ENCODE results near the gene RBM26. TPM values are rescaled to one million over a fixed set of nuclear protein-coding genes. Genes with fewer than 3 reads are reported as not detected.

Gene RBM26
- total RNA-seq, 1 donor from 2014 or later: 44.0 TPM

DNA sequence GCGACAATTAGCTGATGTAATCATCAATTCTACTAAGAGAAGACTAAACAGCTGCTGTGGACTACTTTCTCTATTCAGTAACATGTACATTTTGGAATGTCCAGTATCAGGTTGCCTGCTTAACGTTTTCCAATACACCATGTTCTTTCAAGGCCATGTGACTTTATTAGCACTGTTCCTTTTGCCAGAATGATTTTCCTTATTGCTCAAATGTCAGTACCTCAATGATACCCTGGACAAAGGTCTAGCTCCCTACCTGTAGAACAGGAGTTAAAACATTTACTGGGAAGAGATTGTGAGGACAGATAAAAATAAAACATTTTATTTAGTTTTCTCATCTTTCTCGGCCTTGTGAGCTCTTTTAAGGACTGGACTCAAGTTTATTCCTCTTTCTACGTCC, 3.8 kb upstream of the RBM26 start:
- H3K9me3 ChIP-seq: no peaks in the 10 kb centered on the region

DNA sequence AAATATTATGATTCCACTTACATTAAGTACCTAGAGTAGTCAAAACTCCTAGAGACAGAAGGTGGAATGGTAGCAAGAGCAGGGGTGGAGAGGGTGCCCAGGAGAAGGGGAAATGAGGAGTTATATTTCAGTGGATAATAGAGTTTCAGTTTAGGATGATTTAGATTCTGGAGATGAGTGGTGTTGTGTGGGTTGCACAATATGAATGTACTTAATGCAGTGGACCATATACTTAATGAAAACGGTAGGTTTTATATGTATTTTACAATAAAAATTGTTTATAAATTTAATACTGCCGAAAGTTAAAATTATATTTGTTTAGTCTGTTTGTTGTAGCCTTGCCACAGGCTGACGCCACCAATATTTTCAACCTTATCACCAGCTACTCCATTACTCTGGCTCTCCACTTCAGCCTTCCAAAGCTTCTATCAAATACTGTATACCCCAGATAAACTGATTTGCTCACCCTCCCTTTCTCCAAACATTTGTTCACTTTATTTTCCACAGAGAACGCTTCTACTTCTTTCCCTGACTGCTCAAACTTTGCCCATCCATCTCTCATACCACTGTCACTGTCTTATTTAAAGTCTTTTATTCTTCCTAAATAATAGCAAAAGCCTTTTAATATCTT, 1.4 kb upstream of the RBM26 start:
- Histone ChIP-seq H3K9me3 (no peaks in the 10 kb centered on the region), H3K27me3 (ENCODE audit: low read depth) (no peaks in the 10 kb centered on the region), H3K4me1 (peaks cover 40% of the 10 kb centered on the region), H3K36me3 (no peaks in the 10 kb centered on the region), H3K4me3 (peak overlapping the region; percentile 81), H3K27ac (no peak overlapping the region)
- intact Hi-C loops (cut with DNase I): no loop called here
- ATAC-seq: peak in 1 of 2 donors; percentile 10
- DNase-seq: no peak
- TF ChIP-seq, protein P1, sequence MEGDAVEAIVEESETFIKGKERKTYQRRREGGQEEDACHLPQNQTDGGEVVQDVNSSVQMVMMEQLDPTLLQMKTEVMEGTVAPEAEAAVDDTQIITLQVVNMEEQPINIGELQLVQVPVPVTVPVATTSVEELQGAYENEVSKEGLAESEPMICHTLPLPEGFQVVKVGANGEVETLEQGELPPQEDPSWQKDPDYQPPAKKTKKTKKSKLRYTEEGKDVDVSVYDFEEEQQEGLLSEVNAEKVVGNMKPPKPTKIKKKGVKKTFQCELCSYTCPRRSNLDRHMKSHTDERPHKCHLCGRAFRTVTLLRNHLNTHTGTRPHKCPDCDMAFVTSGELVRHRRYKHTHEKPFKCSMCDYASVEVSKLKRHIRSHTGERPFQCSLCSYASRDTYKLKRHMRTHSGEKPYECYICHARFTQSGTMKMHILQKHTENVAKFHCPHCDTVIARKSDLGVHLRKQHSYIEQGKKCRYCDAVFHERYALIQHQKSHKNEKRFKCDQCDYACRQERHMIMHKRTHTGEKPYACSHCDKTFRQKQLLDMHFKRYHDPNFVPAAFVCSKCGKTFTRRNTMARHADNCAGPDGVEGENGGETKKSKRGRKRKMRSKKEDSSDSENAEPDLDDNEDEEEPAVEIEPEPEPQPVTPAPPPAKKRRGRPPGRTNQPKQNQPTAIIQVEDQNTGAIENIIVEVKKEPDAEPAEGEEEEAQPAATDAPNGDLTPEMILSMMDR (IDR thresholded peaks at IDR 0.05): no peak

More for the DNA sequence above, 3.8 kb upstream of the RBM26 start:
- H3K27ac ChIP-seq: no peak overlapping the region
- intact Hi-C loops (cut with DNase I): no loop called here
- no peaks in the 10 kb centered on the region for H3K36me3 ChIP-seq
- no peak overlapping the region for H3K4me3 ChIP-seq
- H3K27me3 ChIP-seq (ENCODE audit: low read depth): no peaks in the 10 kb centered on the region
- TF ChIP-seq, protein P1 (IDR thresholded peaks at IDR 0.05): no peak
- DNase-seq (no peak), ATAC-seq (no peak)
- peaks cover 16% of the 10 kb centered on the region for H3K4me1 ChIP-seq

DNA sequence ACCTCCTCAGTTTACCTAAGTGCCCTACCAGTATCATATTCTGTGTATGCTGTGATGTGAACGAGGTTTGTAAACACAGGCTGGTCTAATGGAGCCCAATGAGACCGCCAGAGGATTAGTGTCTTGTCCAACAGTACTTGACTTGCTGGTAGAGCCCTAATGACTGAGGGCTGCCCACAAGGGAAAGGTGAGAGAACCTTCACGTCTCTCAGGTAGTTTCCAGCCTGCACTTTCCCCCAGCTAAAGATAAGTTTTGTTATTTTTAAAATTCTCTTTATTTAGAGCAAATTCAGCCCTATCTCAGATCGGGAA, 498 bp upstream of the RBM26 start:
- H3K27me3 ChIP-seq (ENCODE audit: low read depth): no peaks in the 10 kb centered on the region
- peak overlapping the region; percentile 95 for H3K27ac ChIP-seq
- DNase-seq (no peak), ATAC-seq (peak; percentile 46 to 54)
- intact Hi-C loops (cut with DNase I): no loop called here
- TF ChIP-seq, protein P1 (IDR thresholded peaks at IDR 0.05): no peak
- H3K4me1 ChIP-seq: peaks cover 49% of the 10 kb centered on the region
- no peaks in the 10 kb centered on the region for H3K36me3 ChIP-seq
- H3K4me3 ChIP-seq: peak overlapping the region; percentile 81
- H3K9me3 ChIP-seq: no peaks in the 10 kb centered on the region

DNA sequence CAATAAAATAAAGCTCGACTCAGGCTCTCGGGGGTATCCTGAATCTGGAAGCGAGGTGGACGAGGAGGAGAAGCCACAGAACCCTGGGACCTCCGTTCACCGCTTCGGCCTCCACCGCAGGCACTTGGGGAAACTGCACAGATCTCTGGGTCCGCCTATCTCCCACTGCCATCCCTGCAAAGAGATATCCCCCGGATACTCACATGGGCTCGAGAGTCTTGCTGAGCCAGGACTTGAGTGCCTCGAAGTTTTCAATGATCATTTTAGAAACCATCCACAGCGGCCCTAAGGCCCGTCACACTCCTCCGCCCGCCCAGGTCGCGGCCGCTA, 589 bp downstream of the RBM26 start:
- ATAC-seq (peak; percentile 5 to 13), DNase-seq (no peak)
- Histone ChIP-seq H3K36me3 (no peaks in the 10 kb centered on the region), H3K4me1 (peaks cover 55% of the 10 kb centered on the region), H3K9me3 (no peaks in the 10 kb centered on the region), H3K27me3 (ENCODE audit: low read depth) (no peaks in the 10 kb centered on the region), H3K4me3 (peak overlapping the region; percentile 81), H3K27ac (peak overlapping the region; percentile 95)
- TF ChIP-seq, protein P1 (IDR thresholded peaks at IDR 0.05): no peak
- intact Hi-C loops (cut with DNase I): no loop called here

DNA sequence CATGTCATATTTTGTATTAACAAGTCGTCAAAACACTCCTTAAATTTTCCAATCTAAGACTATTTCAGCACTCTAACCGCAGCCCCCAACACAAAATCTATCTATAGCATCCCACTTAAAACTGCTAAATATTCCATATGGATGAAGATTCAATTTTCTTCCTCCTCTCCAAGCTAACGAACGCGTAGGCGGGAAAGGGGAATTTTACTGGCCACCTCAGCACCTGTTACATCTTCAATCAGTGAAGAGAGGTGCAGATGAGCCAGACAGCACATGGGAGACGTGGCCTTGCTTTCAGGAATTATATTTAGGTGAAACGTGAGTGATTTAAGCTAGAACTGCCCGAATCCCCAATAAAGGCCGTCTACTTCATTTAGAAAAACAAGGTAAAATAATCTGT, 1.1 kb downstream of the RBM26 start:
- intact Hi-C loops (cut with DNase I): no loop called here

More for the DNA sequence above, 1.1 kb downstream of the RBM26 start:
- peaks cover 57% of the 10 kb centered on the region for H3K4me1 ChIP-seq
- no peaks in the 10 kb centered on the region for H3K27me3 ChIP-seq (ENCODE audit: low read depth)
- TF ChIP-seq, protein P1 (IDR thresholded peaks at IDR 0.05): no peak
- ATAC-seq: no peak
- peak overlapping the region; percentile 81 for H3K4me3 ChIP-seq
- peaks cover 4% of the 10 kb centered on the region for H3K36me3 ChIP-seq
- no peaks in the 10 kb centered on the region for H3K9me3 ChIP-seq
- peak overlapping the region; percentile 95 for H3K27ac ChIP-seq
- no peak for DNase-seq
